ENCODE measurements around the gene MYO15A.

MYO15A gene

DNA sequence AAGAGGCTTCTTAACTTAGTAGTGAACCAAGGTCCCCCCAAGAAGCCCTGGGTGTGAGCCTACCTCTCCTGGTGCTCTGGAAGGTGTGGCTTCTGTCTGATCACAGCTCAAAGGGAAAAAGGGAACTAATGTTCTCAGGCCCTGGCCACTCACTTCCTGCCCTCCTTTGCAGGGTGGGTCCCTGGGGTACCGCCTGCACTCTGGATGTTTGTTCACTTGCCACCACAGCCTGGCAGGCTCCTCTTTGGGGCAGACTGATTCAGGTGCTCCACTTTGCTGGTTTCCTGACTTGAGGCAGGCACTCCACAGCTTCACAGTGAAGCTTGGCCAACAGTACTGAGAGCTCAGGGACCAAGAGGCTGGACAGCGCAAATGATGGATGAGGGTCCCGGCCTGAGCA is 5.9 kb upstream of the MYO15A start:
- no peak for DNase-seq (ENCODE audit: low read depth)

DNA sequence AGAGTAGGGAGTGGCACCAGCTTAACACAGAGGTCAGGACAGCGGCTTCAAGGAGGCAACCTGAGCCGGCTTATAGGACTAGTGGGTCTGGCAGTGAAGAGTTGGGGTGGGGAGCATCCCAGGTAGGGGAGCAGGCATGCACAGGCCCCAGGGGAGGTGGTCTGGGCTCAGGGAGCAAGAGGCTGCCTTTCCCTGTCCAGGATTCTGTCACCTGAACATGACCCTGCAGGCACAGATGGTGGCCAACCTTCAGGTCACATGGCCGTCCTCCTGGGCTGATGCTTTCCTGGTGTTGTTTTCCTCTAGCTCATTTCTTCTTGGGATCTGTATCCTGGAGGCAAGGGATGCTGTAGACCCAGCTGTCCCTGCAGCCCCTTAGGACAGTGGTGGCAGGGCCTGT is 3.5 kb upstream of the MYO15A start:
- no peak for DNase-seq (ENCODE audit: low read depth)

DNA sequence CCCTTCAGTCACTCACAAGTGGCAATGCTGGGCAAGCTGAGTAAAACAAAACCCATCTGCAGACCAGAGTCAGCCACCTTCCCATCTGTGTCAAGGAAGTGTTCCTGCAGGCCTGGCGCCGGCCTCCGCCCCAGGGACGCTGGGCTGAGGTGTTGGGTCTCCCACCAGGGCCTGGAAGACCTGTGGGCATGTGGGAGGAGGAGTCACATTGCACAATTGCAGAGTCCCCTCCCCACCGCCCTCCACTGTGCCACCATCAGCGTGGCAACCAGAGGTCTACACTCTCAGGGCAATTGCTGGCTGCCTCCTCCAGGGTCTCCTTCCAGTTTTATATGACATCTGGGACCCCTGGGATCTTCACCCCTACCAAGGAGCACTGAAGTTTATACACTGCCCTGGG is 3.0 kb upstream of the MYO15A start:
- DNase-seq (ENCODE audit: low read depth) = no peak

DNA sequence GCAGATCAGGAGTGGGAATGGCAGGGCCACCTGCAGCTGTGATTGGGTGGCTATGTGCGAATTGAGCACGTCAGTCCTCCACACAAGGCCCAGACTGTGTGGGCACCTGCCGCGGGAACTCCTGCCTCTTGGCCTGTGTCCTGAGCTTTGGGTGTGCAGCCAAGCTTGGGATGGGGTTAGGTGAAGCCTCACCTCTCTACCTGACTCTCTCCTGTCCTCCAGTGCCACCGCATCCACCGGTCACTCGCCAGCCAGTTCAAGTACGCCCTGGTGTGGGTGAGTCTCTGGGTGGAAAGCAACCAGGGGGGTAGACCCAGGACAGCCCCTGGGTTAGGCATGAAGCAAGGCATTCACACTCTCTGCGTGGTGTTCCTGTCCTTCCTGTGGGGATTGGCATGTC is 2.3 kb upstream of the MYO15A start:
- no peak for DNase-seq (ENCODE audit: low read depth)

DNA sequence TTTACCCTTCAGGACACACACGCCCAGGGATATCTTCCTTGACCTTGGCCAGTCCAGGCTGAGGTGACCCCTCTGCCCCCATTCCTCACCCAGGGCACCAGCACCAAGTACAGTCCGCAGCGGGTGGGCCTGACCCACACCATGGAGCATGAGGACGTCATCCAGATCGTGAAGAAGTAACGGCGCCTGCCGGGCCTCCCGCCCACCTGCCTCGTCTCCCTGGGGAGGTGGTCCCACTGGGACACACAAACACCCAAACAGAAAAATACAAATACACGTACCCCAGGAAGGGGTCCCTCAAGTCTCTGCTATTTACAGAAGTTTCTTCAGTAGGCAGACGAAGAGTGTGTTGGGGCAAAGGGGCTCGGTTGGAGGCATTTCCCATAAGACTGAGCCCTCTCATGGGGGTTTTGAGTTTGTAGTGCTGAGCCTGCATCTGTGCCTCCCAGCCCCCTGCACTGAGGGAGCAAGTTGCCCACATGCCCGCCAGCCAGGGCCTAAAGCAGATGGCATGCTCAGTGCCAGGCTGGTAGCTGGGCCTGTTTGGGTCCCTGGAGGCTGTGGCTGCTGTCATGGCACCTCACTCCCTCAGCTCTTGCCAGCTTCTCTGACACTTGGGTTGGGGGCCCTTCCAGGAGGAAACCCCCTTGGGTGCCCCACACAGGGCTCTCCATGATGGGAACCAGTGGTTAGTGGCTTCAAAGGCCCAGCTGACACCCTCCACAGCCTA is 1.3 kb upstream of the MYO15A start:
- no peak for DNase-seq (ENCODE audit: low read depth)

DNA sequence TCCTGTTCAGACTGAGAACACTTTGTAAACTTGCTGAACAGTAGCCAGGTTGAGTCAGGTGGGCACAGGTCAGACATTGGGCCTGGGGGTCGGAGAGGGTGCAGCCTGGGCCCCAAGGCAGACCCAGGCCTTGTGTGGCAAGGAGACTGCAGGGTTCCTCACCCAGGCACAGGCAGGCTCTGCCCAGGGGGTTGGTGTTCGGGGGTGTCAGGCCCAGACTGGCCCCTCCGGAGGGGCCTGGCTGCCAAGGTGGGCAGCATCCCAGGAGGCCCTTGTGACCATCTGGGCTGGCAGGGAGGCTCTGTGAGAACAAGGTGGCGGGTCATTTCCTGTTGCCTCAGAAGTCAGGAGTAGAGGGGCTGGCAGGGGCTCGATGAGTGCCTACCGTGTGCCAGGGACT is 585 bp upstream of the MYO15A start:
- DNase-seq (ENCODE audit: low read depth) = no peak

DNA sequence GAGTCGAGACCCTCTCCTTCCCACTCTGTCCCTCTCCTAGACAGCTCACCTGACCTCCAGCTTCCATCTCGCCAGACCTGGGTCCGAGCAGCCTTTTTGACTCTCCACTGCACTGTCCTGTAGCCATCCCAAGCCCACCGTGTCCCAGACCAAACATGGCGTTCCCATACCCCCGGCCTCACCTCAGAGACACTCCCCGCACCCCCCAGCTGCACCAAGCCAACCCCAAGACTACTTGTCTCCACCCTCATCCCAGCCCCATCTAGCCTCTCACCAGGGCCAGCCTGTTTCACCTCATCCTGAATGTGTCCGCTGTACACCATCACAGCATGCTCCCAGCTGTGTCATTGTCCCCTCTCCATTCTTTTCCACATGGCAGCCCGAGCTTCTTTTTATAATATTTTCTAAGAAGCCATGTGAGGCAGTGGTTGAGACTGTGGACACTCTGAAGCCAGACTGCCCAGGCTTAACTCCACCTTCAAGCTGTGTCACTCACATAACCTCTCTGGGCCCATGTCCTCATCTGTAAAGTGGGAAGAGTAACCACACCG is 1.5 kb downstream of the MYO15A start:
- DNase-seq (ENCODE audit: low read depth) = no peak

DNA sequence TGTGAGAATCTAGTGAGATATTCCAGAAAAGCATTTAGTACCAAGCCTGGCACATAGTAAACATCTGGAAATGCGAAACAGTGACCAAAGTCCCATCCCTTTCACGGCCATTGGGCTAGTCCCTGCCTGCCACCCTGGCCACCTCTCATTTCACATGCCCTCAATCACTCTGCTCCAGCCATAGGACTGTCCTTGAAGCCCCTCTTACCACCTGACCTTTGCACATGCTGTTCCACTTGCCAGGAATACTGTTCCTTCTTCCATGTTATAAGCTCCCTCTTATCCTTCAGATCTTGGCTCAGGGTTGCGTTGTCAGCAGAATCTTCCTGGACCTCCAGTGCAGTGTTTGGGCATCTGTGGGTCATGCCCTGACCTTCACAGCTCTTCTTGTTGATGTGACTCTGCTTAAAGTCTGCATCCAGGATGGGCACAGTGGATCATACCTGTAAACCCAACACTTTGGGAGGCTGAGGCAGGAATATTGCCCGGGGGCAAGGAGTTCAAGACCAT is 2.1 kb downstream of the MYO15A start:
- no peak for DNase-seq (ENCODE audit: low read depth)

DNA sequence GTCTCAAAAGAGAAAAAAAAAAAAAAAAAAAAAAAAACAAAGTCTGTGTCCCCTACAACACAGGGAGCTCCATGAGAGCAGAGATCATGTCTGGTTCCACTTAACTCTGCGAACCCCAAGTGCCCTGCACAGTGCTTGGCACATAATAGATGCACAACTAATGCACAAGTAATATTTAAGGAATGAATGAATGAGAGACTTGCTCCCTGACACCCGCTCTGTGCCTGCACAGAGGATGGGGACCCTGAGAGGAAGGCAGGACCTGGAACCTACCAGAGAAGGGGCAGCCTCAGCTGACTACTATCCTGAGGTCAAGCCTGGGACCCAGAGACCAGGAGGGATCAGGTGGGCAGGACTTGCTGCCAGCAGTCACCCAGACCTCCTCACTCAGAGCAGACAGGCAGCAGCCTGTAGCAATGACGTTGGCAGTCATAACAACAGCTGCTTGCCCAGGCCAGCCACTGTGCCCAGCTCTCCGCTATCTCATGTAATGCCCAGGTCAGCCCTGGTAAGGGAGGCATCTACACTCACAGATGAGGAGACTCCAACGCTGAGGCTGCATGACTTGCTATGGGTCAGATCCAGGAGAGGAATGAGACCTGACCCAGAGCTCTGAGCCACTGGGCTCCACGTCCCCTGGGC is 2.9 kb downstream of the MYO15A start:
- no peak for DNase-seq (ENCODE audit: low read depth)

DNA sequence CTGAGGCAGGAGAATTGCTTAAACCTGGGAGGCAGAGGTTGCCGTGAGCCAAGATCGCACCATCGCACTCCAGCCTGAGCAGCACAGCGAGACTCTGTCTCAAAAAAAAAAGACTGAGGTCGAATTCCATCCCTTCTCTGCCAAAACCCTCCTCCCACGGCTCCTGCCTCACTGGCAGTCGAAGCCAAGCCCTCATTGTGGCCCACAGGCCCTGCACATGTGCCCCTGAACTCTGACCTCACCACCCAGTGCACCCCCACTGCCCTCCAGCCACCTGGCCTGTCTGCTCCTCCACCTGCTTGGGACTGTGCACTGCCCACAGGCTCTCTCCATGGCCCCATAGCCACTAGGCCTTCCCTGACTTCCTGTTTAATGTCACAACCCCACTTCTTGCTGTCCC is 7.0 kb downstream of the MYO15A start:
- no peak for DNase-seq (ENCODE audit: low read depth)

DNA sequence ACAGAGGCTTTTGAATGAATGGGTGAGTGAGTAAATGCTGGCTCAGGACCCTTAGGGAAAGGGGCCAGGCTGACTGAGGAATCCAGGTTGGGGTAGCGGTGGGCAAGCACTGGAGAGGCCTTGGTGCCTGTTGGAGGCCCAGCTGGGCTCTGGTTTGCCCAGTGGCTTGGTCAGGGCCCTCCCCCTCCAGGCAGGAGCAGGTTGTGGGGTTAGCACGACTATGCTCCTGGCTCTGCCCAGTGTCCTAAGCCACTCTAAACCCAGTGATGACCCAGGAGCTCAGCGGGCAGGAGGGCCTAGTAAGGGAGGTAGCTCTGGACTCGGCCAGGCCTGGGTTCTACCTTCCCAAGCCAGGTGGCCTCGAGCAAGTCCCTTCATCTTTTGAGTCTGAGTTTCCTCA is 7.5 kb downstream of the MYO15A start:
- DNase-seq (ENCODE audit: low read depth) = no peak

DNA sequence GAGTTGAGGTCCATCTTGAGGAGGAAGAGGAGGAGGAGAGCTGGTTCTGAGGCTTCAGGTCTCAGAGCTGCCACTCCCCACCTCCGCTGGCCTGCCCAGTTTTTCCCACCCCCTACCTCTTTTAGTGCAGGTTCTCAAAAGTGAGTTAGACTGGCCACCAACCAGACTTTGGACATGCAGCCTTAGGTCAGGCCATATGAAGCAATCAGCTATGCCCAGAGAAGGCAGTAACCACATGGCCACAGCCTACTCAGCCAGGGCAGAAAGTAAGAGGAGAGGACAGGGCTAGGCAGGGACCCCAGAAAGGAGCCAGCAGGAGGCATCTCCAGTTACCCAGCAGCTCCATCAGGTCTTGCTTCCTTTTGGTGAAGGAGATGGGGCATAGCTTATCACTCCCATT is 9.0 kb downstream of the MYO15A start:
- DNase-seq (ENCODE audit: low read depth) = no peak

DNA sequence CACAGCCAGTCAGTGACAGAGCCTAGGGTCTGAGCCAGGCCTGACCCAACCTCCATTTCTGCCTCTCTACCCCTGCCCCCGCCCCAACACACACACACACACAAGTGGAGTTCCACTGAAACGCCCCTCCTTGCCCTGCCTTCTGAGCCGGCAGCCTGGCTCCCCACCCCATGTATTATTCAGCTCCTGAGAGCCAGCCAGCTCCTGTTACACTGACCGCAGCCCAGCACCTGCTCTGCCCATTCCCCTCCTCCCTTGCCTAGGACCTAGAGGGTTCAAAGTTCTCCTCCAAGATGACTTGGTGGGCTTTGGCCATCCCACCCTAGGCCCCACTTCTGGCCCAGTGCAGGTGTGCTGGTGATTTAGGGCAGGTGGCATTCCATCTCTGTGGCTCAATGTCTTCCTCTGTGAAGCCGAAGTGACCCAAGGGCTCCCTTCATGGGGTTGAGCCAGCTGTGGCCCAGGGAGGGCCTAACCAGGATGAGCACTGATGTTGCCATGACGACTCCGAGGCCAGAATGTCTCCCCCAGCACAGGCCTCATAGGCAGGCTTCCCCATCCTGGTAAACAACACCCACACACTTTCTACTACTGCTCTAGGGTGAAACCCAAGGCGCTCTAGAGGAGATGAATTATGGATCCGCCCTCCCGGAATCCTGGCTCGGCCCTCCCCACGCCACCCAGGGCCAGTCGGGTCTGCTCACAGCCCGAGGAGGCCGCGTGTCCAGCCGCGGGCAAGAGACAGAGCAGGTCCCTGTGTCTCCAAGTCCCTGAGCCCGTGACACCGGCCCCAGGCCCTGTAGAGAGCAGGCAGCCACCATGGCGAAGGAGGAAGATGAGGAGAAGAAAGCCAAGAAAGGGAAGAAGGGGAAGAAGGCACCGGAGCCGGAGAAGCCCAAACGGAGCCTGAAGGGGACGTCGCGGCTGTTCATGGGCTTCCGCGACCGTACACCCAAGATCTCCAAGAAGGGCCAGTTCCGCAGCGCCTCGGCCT is 9.7 kb downstream of the MYO15A start:
- DNase-seq (ENCODE audit: low read depth) = no peak

DNA sequence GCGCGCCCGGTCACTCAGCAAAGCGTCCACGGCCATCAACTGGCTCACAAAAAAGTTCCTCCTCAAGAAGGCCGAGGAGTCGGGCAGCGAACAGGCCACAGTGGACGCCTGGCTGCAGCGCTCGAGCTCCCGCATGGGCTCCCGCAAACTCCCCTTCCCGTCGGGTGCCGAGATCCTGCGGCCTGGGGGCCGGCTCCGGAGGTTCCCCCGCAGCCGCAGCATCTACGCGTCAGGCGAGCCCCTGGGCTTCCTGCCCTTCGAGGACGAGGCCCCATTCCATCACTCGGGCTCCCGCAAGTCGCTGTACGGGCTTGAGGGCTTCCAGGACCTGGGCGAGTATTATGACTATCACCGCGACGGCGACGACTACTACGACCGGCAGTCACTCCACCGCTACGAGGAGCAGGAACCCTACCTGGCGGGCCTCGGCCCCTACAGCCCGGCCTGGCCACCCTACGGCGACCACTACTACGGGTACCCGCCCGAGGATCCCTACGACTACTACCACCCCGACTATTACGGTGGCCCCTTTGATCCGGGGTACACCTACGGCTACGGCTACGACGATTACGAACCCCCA is 10.7 kb downstream of the MYO15A start:
- DNase-seq (ENCODE audit: low read depth) = no peak

DNA sequence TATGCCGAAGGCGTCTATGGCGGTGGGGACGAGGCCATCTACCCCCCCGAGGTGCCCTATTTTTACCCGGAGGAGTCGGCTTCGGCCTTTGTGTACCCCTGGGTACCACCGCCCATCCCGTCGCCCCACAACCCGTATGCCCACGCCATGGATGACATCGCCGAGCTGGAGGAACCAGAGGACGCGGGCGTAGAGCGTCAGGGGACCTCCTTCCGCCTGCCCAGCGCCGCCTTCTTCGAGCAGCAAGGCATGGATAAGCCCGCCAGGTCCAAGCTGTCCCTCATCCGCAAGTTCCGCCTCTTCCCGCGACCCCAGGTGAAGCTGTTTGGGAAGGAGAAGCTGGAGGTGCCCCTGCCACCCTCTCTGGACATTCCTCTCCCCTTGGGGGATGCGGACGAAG is 11.4 kb downstream of the MYO15A start:
- DNase-seq (ENCODE audit: low read depth) = no peak

DNA sequence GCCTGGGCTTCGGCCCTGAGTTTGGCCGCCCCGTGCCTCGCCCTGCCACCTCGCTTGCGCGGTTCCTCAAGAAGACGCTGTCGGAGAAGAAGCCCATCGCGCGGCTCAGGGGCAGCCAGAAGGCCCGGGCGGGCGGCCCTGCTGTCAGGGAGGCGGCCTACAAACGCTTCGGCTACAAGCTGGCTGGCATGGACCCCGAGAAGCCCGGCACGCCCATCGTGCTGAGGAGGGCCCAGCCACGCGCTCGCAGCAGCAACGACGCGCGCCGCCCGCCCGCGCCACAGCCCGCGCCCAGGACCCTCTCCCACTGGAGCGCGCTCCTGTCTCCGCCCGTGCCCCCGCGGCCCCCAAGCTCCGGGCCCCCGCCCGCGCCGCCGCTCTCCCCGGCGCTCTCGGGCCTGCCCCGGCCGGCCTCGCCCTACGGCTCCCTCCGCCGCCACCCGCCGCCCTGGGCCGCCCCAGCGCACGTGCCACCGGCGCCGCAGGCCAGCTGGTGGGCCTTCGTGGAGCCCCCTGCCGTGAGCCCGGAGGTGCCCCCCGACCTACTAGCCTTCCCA is 12.0 kb downstream of the MYO15A start:
- no peak for DNase-seq (ENCODE audit: low read depth)

DNA sequence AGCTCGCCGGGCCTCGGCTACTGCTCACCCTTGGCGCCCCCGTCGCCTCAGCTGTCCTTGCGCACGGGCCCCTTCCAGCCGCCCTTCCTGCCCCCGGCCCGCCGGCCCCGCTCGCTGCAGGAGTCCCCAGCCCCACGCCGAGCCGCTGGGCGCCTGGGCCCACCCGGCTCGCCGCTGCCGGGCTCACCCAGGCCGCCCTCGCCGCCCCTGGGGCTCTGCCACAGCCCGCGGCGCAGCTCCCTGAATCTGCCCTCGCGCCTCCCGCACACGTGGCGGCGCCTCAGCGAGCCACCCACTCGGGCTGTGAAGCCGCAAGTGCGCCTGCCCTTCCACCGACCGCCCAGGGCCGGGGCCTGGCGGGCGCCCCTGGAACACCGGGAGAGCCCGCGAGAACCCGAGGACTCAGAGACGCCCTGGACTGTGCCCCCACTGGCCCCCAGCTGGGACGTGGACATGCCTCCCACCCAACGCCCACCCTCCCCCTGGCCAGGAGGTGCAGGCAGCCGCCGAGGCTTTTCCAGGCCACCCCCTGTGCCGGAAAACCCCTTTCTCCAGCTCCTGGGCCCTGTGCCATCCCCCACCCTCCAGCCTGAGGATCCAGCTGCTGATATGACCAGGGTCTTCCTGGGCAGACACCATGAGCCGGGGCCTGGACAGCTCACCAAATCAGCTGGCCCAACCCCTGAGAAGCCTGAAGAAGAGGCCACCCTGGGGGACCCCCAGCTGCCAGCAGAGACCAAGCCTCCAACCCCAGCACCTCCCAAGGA is 12.8 kb downstream of the MYO15A start:
- no peak for DNase-seq (ENCODE audit: low read depth)

DNA sequence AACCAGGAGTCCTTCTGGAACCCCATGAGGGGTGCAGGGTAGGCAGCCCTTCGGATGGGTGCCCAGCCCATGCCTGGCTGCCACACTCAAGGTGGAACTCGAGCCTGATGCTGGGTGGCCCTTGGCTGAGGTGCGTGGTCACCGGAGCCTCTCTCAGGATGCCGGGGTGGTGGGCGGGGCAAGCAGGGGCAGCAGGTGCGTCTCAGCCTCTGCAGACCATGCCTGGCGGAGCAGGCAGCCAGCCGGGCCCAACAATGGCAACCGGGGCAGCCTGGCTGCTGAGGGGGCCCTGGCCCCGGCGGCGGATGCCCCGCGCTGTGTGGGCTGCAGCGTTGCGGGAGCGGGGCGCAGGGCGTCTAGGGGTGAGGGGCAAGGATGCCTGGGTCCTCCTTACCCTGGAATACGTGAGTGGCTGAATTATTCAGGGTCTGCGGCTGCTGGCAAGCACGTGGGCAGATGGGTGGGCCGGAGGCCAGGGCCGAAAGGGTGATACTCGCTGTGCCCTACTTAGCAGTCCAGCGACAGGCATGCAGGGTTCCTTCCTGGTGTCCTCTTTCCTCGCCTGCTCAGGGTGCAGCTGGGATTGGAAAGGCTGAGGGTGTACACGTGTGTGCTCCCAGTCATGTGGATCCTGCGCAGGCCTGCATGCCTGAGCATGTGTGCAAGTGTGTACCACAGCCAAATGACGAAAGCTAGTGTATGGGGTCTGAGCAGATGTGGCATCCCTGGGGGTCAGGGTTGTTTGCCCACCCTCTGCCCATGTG is 14.6 kb downstream of the MYO15A start:
- no peak for DNase-seq (ENCODE audit: low read depth)

DNA sequence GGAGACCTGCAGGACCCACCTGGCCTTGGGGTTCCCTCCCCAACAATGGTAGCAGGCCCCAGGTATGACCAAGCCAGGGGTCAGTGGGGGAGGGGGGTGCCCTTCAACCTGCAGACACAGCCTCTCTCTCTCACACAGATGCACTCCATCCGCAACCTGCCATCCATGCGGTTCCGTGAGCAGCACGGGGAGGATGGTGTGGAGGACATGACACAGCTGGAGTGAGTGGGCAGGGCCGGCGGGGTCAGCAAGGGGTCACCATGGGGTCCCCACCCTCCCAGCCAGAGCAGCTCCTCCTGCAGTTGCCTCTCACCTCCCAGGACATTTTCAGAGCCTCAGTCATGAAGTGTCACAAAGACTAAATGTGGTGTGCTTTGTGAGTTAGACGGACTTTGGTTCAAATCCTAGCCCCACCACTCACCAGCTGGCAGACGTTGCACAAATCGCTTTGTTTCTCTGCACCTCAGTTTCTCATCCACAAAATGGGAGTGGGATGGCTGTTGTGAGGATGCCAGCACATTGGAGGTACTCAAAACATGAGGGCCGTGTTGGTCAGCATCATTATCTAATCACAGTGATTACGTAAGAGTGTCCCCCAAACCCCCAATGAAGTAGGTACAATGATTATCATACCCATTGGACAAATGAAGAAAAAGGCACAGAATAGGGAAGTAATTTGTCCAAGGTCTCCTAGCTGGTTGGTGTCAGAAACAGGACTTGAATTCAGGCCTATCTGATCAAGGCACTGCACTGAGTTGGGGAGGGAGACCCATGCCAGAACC is 16.0 kb downstream of the MYO15A start:
- no peak for DNase-seq (ENCODE audit: low read depth)
